Trophoblast cell (in vitro differentiated cells and primary cell): Measurements from ENCODE around the gene LHPP.

ENCODE experiments used
- DNase-seq, 2 donors: peaks; one replicate each; pipeline ENCODE4 v3.0.0-alpha.2; 2016
- H2AFZ ChIP-seq: 2 replicates; pipeline ENCODE4 v1.6.1; 2013; ENCODE audit warnings: low read length, moderate library complexity, mild to moderate bottlenecking; ENCODE audit not compliant: insufficient read depth, poor library complexity
- H2AK5ac ChIP-seq: 2 replicates; pipeline ENCODE4 v1.6.1; 2013; ENCODE audit warnings: mild to moderate bottlenecking, low read length
- H2BK120ac ChIP-seq: 2 replicates; pipeline ENCODE4 v1.6.1; 2013; ENCODE audit warnings: low read length, mild to moderate bottlenecking, moderate library complexity; ENCODE audit not compliant: insufficient read depth, poor library complexity
- H2BK12ac ChIP-seq: 2 replicates; pipeline ENCODE4 v1.6.1; 2013; ENCODE audit warnings: mild to moderate bottlenecking, low read length, moderate library complexity
- H2BK5ac ChIP-seq: 2 replicates; pipeline ENCODE4 v1.6.1; 2013; ENCODE audit warnings: low read length, low read depth, moderate library complexity, mild to moderate bottlenecking; ENCODE audit not compliant: poor library complexity
- H3K14ac ChIP-seq: 2 replicates; pipeline ENCODE4 v1.6.1; 2013; ENCODE audit warnings: mild to moderate bottlenecking, low read length
- H3K18ac ChIP-seq: 2 replicates; pipeline ENCODE4 v1.6.1; 2013; ENCODE audit warnings: mild to moderate bottlenecking, low read length
- H3K23ac ChIP-seq: 2 replicates; pipeline ENCODE4 v1.6.1; 2013; ENCODE audit warnings: low read length
- H3K27ac ChIP-seq: 2 replicates; pipeline ENCODE4 v1.5.1; 2013; ENCODE audit warnings: low read depth, mild to moderate bottlenecking, inconsistent platforms, low read length, moderate library complexity
- H3K27me3 ChIP-seq: 2 replicates; pipeline ENCODE4 v1.6.1; 2013; ENCODE audit warnings: inconsistent platforms, mild to moderate bottlenecking, low read length, moderate library complexity; ENCODE audit not compliant: insufficient read depth
- H3K36me3 ChIP-seq, 2 experiments: 1 replicate in 1 of 2; 2 replicates in 1 of 2; pipeline ENCODE4 v1.6.1; 2013; ENCODE audit warnings: low read length in 2 of 2, mild to moderate bottlenecking in 2 of 2, moderate library complexity in 1 of 2; ENCODE audit not compliant: insufficient read depth in 2 of 2, control insufficient read depth in 1 of 2
- H3K4ac ChIP-seq: 2 replicates; pipeline ENCODE4 v1.6.1; 2013; ENCODE audit warnings: low read depth, mild to moderate bottlenecking, low read length, moderate library complexity
- H3K4me1 ChIP-seq, 2 experiments: 1 replicate in 1 of 2; 2 replicates in 1 of 2; pipeline ENCODE4 v1.6.1; 2013; ENCODE audit warnings: low read length in 2 of 2, mild to moderate bottlenecking in 2 of 2, moderate library complexity in 1 of 2; ENCODE audit not compliant: insufficient read depth in 2 of 2, control insufficient read depth in 1 of 2
- H3K4me2 ChIP-seq: 2 replicates; pipeline ENCODE4 v1.6.1; 2013; ENCODE audit warnings: inconsistent platforms, mild to moderate bottlenecking, low read length, moderate library complexity
- H3K4me3 ChIP-seq: 2 replicates; pipeline ENCODE4 v1.5.1; 2013; ENCODE audit warnings: mild to moderate bottlenecking, low read depth, low read length, inconsistent platforms
- H3K79me1 ChIP-seq: one replicate; pipeline ENCODE4 v1.6.1; 2013; ENCODE audit warnings: low read length
- H3K79me2 ChIP-seq: 2 replicates; pipeline ENCODE4 v1.6.1; 2013; ENCODE audit warnings: low read length, mild to moderate bottlenecking; ENCODE audit not compliant: control insufficient read depth, insufficient read depth, poor library complexity
- H3K9ac ChIP-seq: 2 replicates; pipeline ENCODE4 v1.6.1; 2013; ENCODE audit warnings: mild to moderate bottlenecking, low read length
- H3K9me3 ChIP-seq: 2 replicates; pipeline ENCODE4 v1.6.1; 2013; ENCODE audit warnings: low read depth, mild to moderate bottlenecking, control low read depth, inconsistent platforms, low read length; ENCODE audit not compliant: insufficient read depth
- H4K12ac ChIP-seq: 2 replicates; pipeline ENCODE4 v1.6.1; 2013; ENCODE audit warnings: low read depth, mild to moderate bottlenecking, low read length, moderate library complexity
- H4K8ac ChIP-seq: 2 replicates; pipeline ENCODE4 v1.6.1; 2013; ENCODE audit warnings: low read depth, mild to moderate bottlenecking, low read length, moderate library complexity
- H4K91ac ChIP-seq: one replicate; pipeline ENCODE4 v1.6.1; 2013; ENCODE audit warnings: low read depth, mild to moderate bottlenecking, low read length, moderate library complexity
- WGBS: extraction: QIAGEN DNeasy Blood & Tissue Kit; methylation state at CpG from one replicate; pipeline ENCODE4 v1.1.7; 2013; ENCODE audit warnings: missing lambda C conversion rate; ENCODE audit not compliant: insufficient read length, insufficient coverage; ENCODE audit errors: extremely low coverage; 5-methylcytosine and 5-hydroxymethylcytosine counted together

LHPP gene

DNA sequence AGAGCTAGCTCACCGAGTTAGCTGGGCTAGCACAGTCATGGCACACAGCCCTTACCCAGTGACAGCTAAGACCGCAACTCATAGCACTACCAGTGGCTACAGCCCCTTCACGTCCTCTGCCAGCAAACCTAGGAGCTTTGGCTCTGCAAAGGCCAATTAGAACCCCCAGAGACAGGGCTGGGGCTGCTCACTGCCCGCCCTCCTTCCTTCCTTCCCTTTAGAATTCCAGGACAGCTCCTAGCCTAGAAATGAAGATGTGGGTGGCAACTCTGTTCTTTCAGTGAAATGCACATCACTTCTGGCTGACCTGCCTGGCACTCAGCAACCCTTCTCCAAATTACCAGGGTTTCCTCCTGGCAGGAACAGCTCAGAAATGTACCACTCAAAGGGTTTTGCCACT lies 182.6 kb downstream of the LHPP start:
- Histone ChIP-seq H3K4ac (no peak overlapping the region), H3K4me2 (no peak overlapping the region), H3K18ac (no peak overlapping the region), H2AK5ac (no peak overlapping the region), H3K9me3 (peaks cover 3% of the 10 kb centered on the region), H2BK120ac (no peak overlapping the region), H3K36me3 (peaks cover 0 to 3% of the 10 kb centered on the region in 2 experiments), H4K8ac (no peak overlapping the region), H3K27ac (no peak overlapping the region), H2AFZ (no peak overlapping the region), H2BK12ac (no peak overlapping the region), H3K4me3 (no peak overlapping the region), H3K23ac (no peak overlapping the region), H3K14ac (no peak overlapping the region), H4K12ac (no peak overlapping the region), H4K91ac (no peak overlapping the region), H3K4me1 (peaks cover 16 to 17% of the 10 kb centered on the region in 2 experiments), H2BK5ac (no peak overlapping the region), H3K79me1 (peaks cover 4% of the 10 kb centered on the region), H3K27me3 (no peaks in the 10 kb centered on the region), H3K79me2 (peaks cover 2% of the 10 kb centered on the region), H3K9ac (no peak overlapping the region)
- no CpG with 5 or more reads among the region's 4 CpGs for WGBS
- no peak for DNase-seq

DNA sequence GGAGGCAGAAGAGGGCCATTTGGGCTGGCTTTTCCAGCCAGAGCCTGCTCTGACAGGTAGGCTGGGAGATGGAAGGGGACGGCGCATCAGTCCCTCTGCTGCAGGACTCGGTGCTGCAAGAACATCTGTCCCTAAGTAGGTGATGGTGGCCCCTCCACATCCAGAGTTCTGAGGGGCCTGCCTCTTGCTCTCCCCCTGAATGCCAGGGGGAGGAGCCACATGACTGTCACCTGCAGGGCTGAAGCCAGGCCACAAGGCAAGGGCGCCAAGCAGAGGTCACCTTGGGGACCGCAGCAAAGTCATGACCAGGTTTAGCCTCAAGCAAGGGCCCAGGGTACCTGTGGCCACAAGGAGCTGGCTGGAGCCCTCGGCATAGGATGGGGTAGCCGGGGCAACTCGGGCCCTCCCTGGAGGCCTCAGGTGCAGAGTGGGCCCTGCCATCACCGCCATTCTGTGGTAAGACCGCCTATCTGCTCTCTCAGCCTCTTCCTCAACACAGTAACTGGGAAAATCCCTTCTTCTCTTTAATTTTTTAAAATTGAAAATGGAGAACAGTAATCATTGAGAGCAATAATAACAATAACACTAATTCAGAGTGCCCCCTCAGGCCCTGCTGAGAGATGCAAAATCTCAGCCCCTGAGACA lies 183.3 kb downstream of the LHPP start:
- Histone ChIP-seq H3K27ac (no peak overlapping the region), H4K8ac (no peak overlapping the region), H3K79me2 (peaks cover 2% of the 10 kb centered on the region), H2AFZ (no peak overlapping the region), H3K79me1 (peaks cover 4% of the 10 kb centered on the region), H3K4ac (no peak overlapping the region), H3K14ac (no peak overlapping the region), H3K18ac (no peak overlapping the region), H3K4me2 (no peak overlapping the region), H3K9ac (no peak overlapping the region), H3K9me3 (peaks cover 3% of the 10 kb centered on the region), H3K27me3 (no peaks in the 10 kb centered on the region), H4K12ac (no peak overlapping the region), H2BK12ac (no peak overlapping the region), H2BK5ac (no peak overlapping the region), H3K4me1 (peaks cover 17 to 18% of the 10 kb centered on the region in 2 experiments), H2BK120ac (no peak overlapping the region), H3K4me3 (no peak overlapping the region), H3K36me3 (peaks cover 0 to 3% of the 10 kb centered on the region in 2 experiments), H3K23ac (no peak overlapping the region), H4K91ac (no peak overlapping the region), H2AK5ac (no peak overlapping the region)
- WGBS, result no CpG with 5 or more reads among the region's 10 CpGs
- DNase-seq, result no peak

DNA sequence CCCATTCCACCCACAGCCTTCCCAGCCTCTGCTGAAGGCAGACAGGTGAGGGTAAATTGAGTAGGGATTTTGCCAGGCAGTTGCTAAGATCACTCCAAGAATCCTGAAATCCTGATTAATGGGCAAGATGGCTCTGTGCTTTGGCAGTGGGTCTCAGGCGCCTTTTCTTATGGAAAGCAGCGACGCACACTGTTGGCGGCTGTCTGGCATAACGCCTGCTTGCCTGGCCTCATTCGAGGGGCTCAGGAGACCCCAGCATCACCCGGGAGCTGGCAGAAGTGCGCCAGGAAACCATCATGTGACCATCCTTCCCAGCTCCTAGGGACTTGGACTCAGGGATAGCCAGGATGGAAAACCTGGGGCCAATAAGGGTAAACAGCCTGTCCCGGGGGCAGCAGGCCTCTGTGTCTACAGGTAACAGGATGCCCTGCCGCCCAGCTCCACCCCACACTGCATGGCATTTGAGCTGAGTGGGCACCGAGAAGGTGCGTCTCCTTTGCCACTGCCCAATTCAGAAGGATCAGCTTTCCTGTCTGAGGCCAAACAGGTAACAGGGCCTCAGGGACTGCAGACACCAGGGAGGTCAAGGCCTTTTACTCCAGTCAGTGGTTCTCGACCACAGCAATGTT lies 184.0 kb downstream of the LHPP start:
- H3K4ac ChIP-seq, result no peak overlapping the region
- H3K14ac ChIP-seq, result no peak overlapping the region
- H2BK120ac ChIP-seq, result no peak overlapping the region
- no peak overlapping the region for H2AK5ac ChIP-seq
- H3K4me2 ChIP-seq, result no peak overlapping the region
- peaks cover 2 to 5% of the 10 kb centered on the region in 2 experiments for H3K36me3 ChIP-seq
- peaks cover under 1% of the 10 kb centered on the region for H3K79me1 ChIP-seq
- H3K27me3 ChIP-seq, result no peaks in the 10 kb centered on the region
- no peak overlapping the region for H3K27ac ChIP-seq
- no peak overlapping the region for H3K4me3 ChIP-seq
- H2BK5ac ChIP-seq, result no peak overlapping the region
- H3K9me3 ChIP-seq, result peaks cover 3% of the 10 kb centered on the region
- H3K23ac ChIP-seq, result no peak overlapping the region
- no peak overlapping the region for H4K91ac ChIP-seq
- no peak overlapping the region for H2AFZ ChIP-seq
- no peak overlapping the region for H4K8ac ChIP-seq
- no peak overlapping the region for H3K9ac ChIP-seq
- no peak overlapping the region for H3K18ac ChIP-seq
- WGBS, result no CpG with 5 or more reads among the region's 13 CpGs
- no peak overlapping the region for H4K12ac ChIP-seq
- no peak for DNase-seq
- H3K4me1 ChIP-seq, result peaks cover 10 to 12% of the 10 kb centered on the region in 2 experiments
- no peak overlapping the region for H2BK12ac ChIP-seq
- peaks cover under 1% of the 10 kb centered on the region for H3K79me2 ChIP-seq

DNA sequence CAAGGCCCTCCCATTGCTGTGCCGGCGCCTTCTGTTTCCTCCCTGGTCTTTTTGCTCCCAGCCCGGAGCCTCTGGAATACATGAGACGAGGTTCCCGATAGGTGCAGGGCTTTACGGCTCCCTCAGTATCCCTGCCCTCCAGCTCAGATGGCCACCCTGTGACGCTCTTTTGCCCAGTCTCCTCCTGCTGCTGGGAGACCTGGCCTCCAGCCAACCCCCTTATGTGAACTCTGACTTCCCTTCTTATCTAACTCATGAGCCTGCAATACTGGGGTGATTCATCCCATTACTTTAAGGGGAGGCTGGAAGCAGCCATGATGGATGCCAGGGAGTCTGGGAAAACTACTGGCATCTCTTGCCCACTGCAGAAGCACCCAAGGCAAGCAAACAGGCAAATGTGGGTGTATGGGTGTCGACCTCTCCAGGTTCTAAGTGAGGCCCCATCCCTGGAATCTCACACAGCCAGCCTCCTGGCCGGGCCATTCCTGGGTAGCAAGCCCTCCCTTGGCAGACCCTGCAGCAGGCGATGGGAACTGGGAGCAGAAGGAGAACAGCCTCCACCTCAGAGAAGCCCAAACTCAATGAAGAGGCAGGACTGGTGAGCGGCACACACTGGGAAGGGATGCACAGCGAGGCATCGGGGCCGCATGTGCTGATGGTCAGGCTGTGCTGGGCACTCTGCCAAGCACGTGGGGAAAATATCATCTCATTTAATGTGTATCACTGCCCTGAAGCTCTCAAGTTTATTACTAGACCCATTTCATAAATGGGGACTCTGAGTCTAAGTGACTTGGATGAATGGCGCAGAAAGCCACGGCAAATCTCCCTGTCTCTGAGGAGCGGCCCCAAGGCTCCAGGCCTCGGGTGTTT lies 185.1 kb downstream of the LHPP start:
- Histone ChIP-seq H3K14ac (no peak overlapping the region), H3K27me3 (no peaks in the 10 kb centered on the region), H2BK120ac (no peak overlapping the region), H3K4ac (no peak overlapping the region), H2AK5ac (no peak overlapping the region), H2BK5ac (no peak overlapping the region), H3K4me2 (no peak overlapping the region), H3K79me1 (no peaks in the 10 kb centered on the region), H3K36me3 (peaks cover 2 to 5% of the 10 kb centered on the region in 2 experiments), H3K4me3 (no peak overlapping the region), H3K18ac (no peak overlapping the region), H3K27ac (no peak overlapping the region), H4K8ac (no peak overlapping the region), H4K91ac (no peak overlapping the region), H3K23ac (no peak overlapping the region), H3K79me2 (no peaks in the 10 kb centered on the region), H2AFZ (no peak overlapping the region), H4K12ac (no peak overlapping the region), H2BK12ac (no peak overlapping the region), H3K4me1 (peaks cover 2 to 4% of the 10 kb centered on the region in 2 experiments), H3K9ac (no peak overlapping the region), H3K9me3 (peaks cover 3% of the 10 kb centered on the region)
- DNase-seq, result peak in 1 of 2 donors; percentile 37
- no CpG with 5 or more reads among the region's 19 CpGs for WGBS
